ENCODE results near the gene MMP2.

DNA sequence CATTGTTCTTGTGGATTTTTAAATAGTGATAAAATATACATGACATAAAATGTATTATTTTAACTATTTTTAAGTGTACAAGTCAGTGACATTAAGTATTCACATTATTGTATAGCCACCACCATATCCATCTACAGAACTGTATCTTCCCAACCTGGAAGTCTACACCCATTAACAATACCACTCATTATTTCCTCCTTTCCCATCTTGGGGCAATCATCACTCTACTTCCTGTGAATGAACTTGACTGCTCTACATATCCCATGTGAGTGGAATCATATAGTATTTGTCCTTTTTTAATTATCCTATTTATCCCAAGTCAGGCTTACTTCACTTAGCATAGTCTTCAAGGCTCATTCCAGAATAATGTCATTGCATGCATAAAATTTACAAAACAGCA, 40.7 kb upstream of the MMP2 start:
- TF ChIP-seq, protein P1, sequence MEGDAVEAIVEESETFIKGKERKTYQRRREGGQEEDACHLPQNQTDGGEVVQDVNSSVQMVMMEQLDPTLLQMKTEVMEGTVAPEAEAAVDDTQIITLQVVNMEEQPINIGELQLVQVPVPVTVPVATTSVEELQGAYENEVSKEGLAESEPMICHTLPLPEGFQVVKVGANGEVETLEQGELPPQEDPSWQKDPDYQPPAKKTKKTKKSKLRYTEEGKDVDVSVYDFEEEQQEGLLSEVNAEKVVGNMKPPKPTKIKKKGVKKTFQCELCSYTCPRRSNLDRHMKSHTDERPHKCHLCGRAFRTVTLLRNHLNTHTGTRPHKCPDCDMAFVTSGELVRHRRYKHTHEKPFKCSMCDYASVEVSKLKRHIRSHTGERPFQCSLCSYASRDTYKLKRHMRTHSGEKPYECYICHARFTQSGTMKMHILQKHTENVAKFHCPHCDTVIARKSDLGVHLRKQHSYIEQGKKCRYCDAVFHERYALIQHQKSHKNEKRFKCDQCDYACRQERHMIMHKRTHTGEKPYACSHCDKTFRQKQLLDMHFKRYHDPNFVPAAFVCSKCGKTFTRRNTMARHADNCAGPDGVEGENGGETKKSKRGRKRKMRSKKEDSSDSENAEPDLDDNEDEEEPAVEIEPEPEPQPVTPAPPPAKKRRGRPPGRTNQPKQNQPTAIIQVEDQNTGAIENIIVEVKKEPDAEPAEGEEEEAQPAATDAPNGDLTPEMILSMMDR (IDR thresholded peaks at IDR 0.05), result no peak
- no peak for TF ChIP-seq POLR2A (IDR thresholded peaks at IDR 0.05)

Measured in ovary (tissue), 3 donors.